ENCODE measurements around the gene ERC2.

Gene ERC2

DNA sequence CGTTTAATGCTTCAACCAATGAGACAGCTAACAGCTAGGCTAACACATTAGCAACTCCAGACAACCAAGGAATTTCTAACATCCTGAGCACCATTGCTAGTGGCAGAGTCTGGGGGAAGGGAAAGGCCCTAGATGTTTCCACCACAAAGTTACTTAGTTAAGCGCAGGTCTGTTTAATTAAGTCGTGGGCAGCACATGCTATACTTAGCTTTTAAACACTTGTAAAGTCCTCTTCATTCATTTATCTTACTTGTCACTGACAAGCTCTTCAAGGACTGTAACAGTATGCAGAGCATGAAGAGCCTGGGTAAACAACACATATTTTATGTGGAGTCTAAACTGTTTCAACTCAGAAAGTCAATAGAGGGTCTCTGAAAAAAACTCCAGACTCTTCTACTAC lies 760.0 kb downstream of the ERC2 start:
- TF ChIP-seq, protein P1, sequence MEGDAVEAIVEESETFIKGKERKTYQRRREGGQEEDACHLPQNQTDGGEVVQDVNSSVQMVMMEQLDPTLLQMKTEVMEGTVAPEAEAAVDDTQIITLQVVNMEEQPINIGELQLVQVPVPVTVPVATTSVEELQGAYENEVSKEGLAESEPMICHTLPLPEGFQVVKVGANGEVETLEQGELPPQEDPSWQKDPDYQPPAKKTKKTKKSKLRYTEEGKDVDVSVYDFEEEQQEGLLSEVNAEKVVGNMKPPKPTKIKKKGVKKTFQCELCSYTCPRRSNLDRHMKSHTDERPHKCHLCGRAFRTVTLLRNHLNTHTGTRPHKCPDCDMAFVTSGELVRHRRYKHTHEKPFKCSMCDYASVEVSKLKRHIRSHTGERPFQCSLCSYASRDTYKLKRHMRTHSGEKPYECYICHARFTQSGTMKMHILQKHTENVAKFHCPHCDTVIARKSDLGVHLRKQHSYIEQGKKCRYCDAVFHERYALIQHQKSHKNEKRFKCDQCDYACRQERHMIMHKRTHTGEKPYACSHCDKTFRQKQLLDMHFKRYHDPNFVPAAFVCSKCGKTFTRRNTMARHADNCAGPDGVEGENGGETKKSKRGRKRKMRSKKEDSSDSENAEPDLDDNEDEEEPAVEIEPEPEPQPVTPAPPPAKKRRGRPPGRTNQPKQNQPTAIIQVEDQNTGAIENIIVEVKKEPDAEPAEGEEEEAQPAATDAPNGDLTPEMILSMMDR (IDR thresholded peaks at IDR 0.05; ENCODE audit: extremely low read depth, missing control alignments) = no peak
- DNase-seq (ENCODE audit: low spot score) = no peak

DNA sequence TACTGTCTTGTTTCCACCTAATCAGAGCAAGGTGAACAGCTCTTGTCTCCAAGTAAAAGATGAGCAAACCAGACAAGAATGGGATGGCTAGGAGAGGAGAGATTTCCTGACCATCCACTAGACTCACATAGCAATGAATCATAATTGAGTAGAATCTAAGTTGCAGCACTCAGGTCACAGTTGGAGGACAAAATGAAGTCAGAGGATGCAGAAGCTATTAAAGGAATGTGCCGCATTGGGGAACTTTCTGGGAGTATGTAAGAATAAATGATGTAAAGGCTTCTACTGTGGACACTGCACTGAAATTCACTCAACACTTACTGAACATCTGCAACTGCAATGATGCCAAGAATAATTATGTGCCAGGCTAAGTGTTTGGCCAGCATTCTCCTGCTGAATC lies 763.7 kb downstream of the ERC2 start:
- TF ChIP-seq, protein P1 (IDR thresholded peaks at IDR 0.05; ENCODE audit: extremely low read depth, missing control alignments) = no peak

DNA sequence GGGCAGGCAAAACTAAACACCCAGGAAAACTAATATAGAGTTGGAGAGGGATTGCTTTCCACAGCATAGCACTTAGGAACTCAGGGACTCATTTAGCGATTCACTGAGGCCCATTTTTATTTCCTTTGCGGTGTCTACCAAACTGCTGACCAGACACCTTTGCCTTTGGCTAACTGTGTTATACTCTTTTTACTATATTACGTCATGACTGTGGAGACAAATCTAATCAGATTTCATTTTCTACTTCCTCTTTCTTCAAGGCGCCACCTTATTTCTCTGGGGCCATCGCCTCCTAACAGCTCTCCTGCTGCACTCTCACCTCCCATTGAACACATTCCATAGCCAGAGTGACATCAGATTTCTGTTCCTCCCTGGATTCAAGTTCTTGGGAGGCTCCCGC lies 765.4 kb downstream of the ERC2 start:
- TF ChIP-seq, protein P1 (IDR thresholded peaks at IDR 0.05; ENCODE audit: extremely low read depth, missing control alignments) = no peak
- no peak for DNase-seq (ENCODE audit: low spot score)

More for the DNA sequence above, 763.7 kb downstream of the ERC2 start:
- DNase-seq (ENCODE audit: low spot score) = no peak

DNA sequence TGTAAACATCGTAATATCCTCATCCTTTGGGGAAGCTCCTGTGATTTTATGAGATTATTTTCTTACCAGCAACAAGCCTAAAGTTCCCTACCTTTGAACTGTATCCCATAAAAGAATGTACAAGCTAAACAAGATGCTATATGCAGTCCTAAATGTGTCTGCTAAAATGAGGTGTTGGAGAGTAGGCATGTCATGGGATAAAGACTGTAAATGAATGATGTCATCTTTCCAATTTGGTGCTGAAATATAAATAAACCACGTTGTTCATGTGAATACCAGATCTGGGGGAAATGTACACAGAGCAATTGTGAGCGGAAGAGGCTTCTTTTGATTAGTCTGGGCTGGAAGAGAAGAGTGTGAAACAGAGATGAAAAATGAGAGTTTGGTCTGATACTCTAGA lies 766.3 kb downstream of the ERC2 start:
- TF ChIP-seq, protein P1 (IDR thresholded peaks at IDR 0.05; ENCODE audit: extremely low read depth, missing control alignments) = no peak
- DNase-seq (ENCODE audit: low spot score) = no peak

DNA sequence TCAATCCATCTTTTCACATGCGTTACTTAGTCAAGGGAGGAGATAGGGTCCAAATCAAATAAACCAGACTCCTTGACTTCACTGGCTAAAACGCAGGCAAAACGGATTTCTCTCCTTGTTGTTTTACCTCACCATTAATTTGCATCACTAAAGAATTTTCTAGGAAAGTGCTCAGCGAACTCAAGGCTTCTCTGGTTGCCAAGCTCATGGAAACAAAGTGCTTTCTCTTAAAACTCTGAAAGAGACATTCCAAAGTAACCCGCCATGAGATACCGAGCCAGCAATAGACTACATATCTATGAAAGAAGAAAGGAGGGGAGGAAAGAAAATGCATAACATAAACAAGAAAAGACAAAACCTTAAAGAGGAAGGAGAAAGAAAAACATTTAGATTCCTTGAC lies 769.4 kb downstream of the ERC2 start:
- TF ChIP-seq, protein P1 (IDR thresholded peaks at IDR 0.05; ENCODE audit: extremely low read depth, missing control alignments) = no peak
- no peak for DNase-seq (ENCODE audit: low spot score)

DNA sequence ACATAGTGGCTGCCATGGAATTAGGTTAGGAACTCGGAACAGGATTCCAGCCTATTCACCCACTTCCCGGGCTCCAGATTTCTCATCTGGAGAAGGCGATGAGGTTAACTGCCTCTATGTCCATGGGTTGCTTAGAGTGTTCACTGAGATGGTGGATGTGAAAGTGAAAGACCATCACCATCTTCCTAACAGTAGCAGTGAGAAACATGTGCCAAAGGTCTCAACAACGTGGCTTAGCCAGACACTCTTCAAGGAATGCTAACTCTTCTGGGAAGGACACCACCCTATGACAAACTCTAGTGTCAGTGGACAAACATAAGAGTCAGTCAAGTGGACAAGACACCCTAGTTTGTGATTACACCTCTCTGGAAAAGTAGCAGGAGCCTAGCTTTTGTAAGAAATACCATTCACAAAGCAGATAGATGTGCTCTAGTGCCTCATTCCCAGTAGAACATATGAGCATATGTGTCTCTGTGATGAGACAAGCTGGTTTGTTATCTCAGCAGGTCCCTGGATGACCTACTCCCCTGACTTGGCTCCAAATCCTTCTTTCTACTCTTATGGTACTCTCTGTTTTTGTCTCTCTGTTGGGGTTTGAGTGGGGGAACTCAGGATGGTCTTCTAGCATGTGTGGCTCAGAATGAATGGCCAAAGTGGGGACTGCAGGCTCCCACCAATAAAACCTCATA lies 770.9 kb downstream of the ERC2 start:
- TF ChIP-seq, protein P1 (IDR thresholded peaks at IDR 0.05; ENCODE audit: extremely low read depth, missing control alignments) = no peak
- DNase-seq (ENCODE audit: low spot score) = no peak

DNA sequence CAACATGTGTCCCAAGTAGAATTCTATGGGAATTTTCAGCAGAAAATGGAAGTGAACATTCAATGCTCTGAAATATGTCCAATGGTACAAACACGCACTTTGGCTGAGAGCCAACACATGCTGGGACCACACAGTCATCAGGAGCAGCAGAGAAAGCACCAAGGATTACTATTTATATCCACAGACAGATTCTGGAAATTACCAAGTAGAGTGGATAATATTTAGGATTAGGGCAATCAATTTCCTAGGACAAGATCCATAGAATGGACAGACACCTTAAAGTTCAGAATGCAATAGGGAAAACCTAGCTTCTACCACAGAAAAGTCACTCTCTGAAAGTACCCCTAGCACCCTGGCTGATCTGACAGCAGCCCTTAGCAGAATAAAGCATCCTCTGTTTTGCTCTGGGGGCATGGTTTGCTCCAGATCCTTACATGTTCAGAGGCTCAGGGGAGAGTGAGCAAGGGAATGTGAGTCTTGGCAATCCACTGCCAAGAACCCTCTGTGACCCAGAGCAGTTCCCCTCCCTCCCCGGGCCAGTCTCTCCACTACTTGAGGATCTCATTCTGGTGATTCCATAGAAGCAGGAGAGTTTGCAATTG lies 775.2 kb downstream of the ERC2 start:
- DNase-seq (ENCODE audit: low spot score) = no peak

More for the DNA sequence above, 775.2 kb downstream of the ERC2 start:
- TF ChIP-seq, protein P1 (IDR thresholded peaks at IDR 0.05; ENCODE audit: extremely low read depth, missing control alignments) = no peak
